ENCODE measurements around the gene ARID5B. TPM values are rescaled to one million over a fixed set of nuclear protein-coding genes. Genes with fewer than 3 reads are reported as not detected.

ARID5B gene
- total RNA-seq, 1 experiment from 2014 or later = 0.04 TPM

DNA sequence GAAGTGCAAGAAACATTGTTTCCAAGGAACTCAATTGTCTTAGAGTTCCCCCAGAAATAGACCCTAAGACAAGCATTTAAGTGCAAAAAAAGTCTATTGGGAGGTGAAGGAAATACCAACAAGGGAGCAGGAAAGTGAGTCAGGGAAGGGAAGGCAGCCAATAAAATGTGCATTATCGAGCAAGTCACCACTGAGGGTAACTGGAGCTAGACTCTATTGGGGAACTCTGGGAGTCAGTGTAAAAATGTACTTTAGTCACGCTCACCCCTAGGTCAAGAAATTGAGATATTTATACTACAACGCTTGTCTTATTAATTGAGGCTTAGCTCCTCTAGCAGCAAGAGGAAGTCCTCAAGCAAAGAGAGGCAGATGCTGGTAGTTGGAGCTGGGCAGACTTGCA is 229.4 kb downstream of the ARID5B start:
- WGBS (ENCODE audit: extremely low coverage, insufficient read length, low lambda C conversion rate) = no CpG with 5 or more reads among the region's 3 CpGs
- H3K27ac Mint-ChIP-seq = no peak overlapping the region

More for the DNA sequence above, 229.4 kb downstream of the ARID5B start:
- H3K27ac ChIP-seq (ENCODE audit: insufficient read length, low read depth, low read length) = no peak overlapping the region
- no peaks in the 10 kb centered on the region for H3K9me3 ChIP-seq (ENCODE audit: control insufficient read depth, low read depth, low read length)
- H2AFZ ChIP-seq (ENCODE audit: low read length) = no peak overlapping the region
- H3K18ac ChIP-seq (ENCODE audit: insufficient read length, low read depth, low read length) = no peak overlapping the region
- H3K4ac ChIP-seq (ENCODE audit: low read depth, low read length) = no peak overlapping the region
- H2BK12ac ChIP-seq (ENCODE audit: insufficient read length, low read depth, low read length) = no peak overlapping the region
- H2BK120ac ChIP-seq (ENCODE audit: low read depth, low read length, poor library complexity, severe bottlenecking) = no peak overlapping the region
- H3K14ac ChIP-seq (ENCODE audit: insufficient read depth, low read length) = no peak overlapping the region
- H3K9ac ChIP-seq (ENCODE audit: extremely low read depth, insufficient read length, low read length) = no peak overlapping the region
- H4K8ac ChIP-seq (replicated peaks; ENCODE audit: insufficient read length, low read depth, low read length) = no peak overlapping the region
- no peak overlapping the region for H3K56ac ChIP-seq (ENCODE audit: insufficient read length, low read depth, low read length)
- H4K91ac ChIP-seq (ENCODE audit: insufficient read length, low read depth, low read length) = no peak overlapping the region
- peaks cover 8 to 9% of the 10 kb centered on the region in 2 experiments; a peak in 4 of 5 replicates for H3K9me3 Mint-ChIP-seq
- no peak overlapping the region for H3T11ph ChIP-seq (ENCODE audit: low read length)
- H3K23ac ChIP-seq (ENCODE audit: insufficient read length, low read depth, low read length) = no peak overlapping the region
- H3K4me3 Mint-ChIP-seq = no peak overlapping the region
- no peak overlapping the region for H2BK15ac ChIP-seq (ENCODE audit: low read depth, low read length)
- no peak overlapping the region for H4K5ac ChIP-seq (ENCODE audit: insufficient read length, low read depth, low read length)
- no peaks in the 10 kb centered on the region for H3K79me1 ChIP-seq (ENCODE audit: insufficient read depth, low read depth, low read length, poor library complexity, severe bottlenecking)
- H4K20me1 ChIP-seq (ENCODE audit: control insufficient read depth, insufficient read depth, insufficient read length) = no peaks in the 10 kb centered on the region
- H3K4me1 ChIP-seq (ENCODE audit: insufficient read depth, low read length) = no peaks in the 10 kb centered on the region
- no peaks in the 10 kb centered on the region for H3K27me3 Mint-ChIP-seq (ENCODE audit: low read depth)
- TF ChIP-seq, protein P1, sequence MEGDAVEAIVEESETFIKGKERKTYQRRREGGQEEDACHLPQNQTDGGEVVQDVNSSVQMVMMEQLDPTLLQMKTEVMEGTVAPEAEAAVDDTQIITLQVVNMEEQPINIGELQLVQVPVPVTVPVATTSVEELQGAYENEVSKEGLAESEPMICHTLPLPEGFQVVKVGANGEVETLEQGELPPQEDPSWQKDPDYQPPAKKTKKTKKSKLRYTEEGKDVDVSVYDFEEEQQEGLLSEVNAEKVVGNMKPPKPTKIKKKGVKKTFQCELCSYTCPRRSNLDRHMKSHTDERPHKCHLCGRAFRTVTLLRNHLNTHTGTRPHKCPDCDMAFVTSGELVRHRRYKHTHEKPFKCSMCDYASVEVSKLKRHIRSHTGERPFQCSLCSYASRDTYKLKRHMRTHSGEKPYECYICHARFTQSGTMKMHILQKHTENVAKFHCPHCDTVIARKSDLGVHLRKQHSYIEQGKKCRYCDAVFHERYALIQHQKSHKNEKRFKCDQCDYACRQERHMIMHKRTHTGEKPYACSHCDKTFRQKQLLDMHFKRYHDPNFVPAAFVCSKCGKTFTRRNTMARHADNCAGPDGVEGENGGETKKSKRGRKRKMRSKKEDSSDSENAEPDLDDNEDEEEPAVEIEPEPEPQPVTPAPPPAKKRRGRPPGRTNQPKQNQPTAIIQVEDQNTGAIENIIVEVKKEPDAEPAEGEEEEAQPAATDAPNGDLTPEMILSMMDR (conservative IDR thresholded peaks at IDR 0.05) = no peak
- H3K23me2 ChIP-seq (ENCODE audit: insufficient read length, low read depth, low read length, poor library complexity, severe bottlenecking) = no peaks in the 10 kb centered on the region
- no peak overlapping the region for H2BK20ac ChIP-seq (ENCODE audit: low read depth, low read length, poor library complexity, severe bottlenecking)
- no peaks in the 10 kb centered on the region for H3K79me2 ChIP-seq (ENCODE audit: insufficient read depth, low read length)
- peaks cover 0 to 9% (median 2%) of the 10 kb centered on the region in 3 experiments; a peak in 2 of 7 replicates for H3K36me3 Mint-ChIP-seq (ENCODE audit: insufficient read depth in 1 of 3, low read depth in 3 of 3)
- H3K4me1 Mint-ChIP-seq = no peaks in the 10 kb centered on the region
- no peaks in the 10 kb centered on the region for H3K27me3 ChIP-seq (ENCODE audit: insufficient read depth, low read length)
- no peak overlapping the region for H3K4me2 ChIP-seq (ENCODE audit: insufficient read depth, insufficient read length, low read length)
- DNase-seq = no peak
- no peak overlapping the region for H2AK5ac ChIP-seq (ENCODE audit: insufficient read length, low read length)
- no peak overlapping the region for H2BK5ac ChIP-seq (ENCODE audit: insufficient read length, low read length)
